Psoas muscle (tissue), 8 donors: ENCODE results near the gene CCDC157. TPM values are rescaled to one million over a fixed set of nuclear protein-coding genes. Genes with fewer than 3 reads are reported as not detected.
"Not testable (repeated sequence)": the region's sequence is repeated elsewhere in the genome, so short reads cannot be mapped to it uniquely, and the experiment has no call there.

Source experiments
- ATAC-seq, 4 donors: fragments of 200-7000 bp; cut with Tn5 transposase; one replicate each; pipeline ENCODE4 v1.9.1; 2020; ENCODE audit warnings: moderate library complexity in 3 of 4, mild to moderate bottlenecking in 2 of 4
- DNase-seq, 2 donors: peaks; one replicate each; pipeline ENCODE4 v3.0.0-alpha.2; 2020
- H3K27ac ChIP-seq: fragments of 200-600 bp; one replicate; pipeline ENCODE4 v1.8.0; 2022
- H3K27me3 ChIP-seq, 3 donors: fragments of 200-600 bp in 1 of 3; one replicate each; pipeline versions ENCODE4 v1.6.1 to v1.8.0; 2013 to 2022; ENCODE audit warnings: low read length in 2 of 3, mild to moderate bottlenecking in 2 of 3, moderate library complexity in 1 of 3; ENCODE audit not compliant: insufficient read depth in 3 of 3
- H3K36me3 ChIP-seq, 2 donors: fragments of 200-600 bp in 1 of 2; one replicate each; pipeline versions ENCODE4 v1.6.1 to v1.8.0; 2013 to 2022; ENCODE audit warnings: low read depth in 1 of 2, mild to moderate bottlenecking in 1 of 2, moderate library complexity in 1 of 2; ENCODE audit not compliant: insufficient read depth in 1 of 2
- H3K4me1 ChIP-seq: fragments of 200-600 bp; one replicate; pipeline ENCODE4 v1.8.0; 2022
- H3K4me3 ChIP-seq: fragments of 200-600 bp; one replicate; pipeline ENCODE4 v1.8.0; 2022; ENCODE audit warnings: mild to moderate bottlenecking
- H3K9me3 ChIP-seq: fragments of 200-600 bp; one replicate; pipeline ENCODE4 v1.8.0; 2022
- CTCF ChIP-seq: fragments of 200-600 bp; IDR thresholded peaks from one replicate; pipeline ENCODE4 v1.8.0; 2022; ENCODE audit warnings: antibody characterized with exemption
- WGBS, 3 donors: extraction: QIAGEN DNeasy Blood & Tissue Kit; methylation state at CpG; one replicate each; pipeline versions ENCODE4 v1.1.6 to v1.1.7; 2013; 5-methylcytosine and 5-hydroxymethylcytosine counted together
- intact Hi-C, 2 donors: fragments of 100-400 bp; cut with DNase I; formaldehyde crosslinking; loops; one replicate each; pipeline versions ENCODE4 v1.11.0 to v1.14.2; 2022
- polyA plus RNA-seq, 3 donors: library from polyadenylated mRNA; stranded (reverse); fragments of 200-250 nt; gene quantifications; one replicate each; pipeline ENCODE4 v1.2.3, GENCODE V29; 2013
- total RNA-seq, 4 donors: library from RNA; stranded (reverse); fragmentation: NEBNext Ultra II Directional in 2 of 4; extraction: Animal tissue kit (Norgen Biotek cat#: 25700) in 2 of 4; gene quantifications; one replicate each; pipeline versions ENCODE4 v1.2.1 to v1.2.4, GENCODE V29; 2021 to 2023
- donor health status: healthy with polysubstance abuse.
- donor health status: DM: no; HTN: no; CAD: no; lungs with moderate emphysema.
- donor health status: Bipolar disorder and iron deficiency.
- donor health status: healthy.
- donor health status: DM: yes; HTN: yes; CAD: no.
- donor health status: DM: no; HTN: no; CAD: no.
- donor health status: DM: no; HTN: no; CAD: no.
- donor health status: DM: yes; HTN: yes; CAD: no.

The CCDC157 gene
- total and polyA plus RNA-seq, 7 donors, result 0.17 to 2.6 (median 0.88) TPM

- Histone ChIP-seq H3K27me3 (no peaks in the 10 kb centered on the region), H3K4me1 (peaks cover 12% of the 10 kb centered on the region), H3K36me3 (peaks cover 15 to 83% of the 10 kb centered on the region in 2 donors), H3K4me3 (no peak overlapping the region), H3K27ac (no peak overlapping the region), H3K9me3 (no peaks in the 10 kb centered on the region)
- TF ChIP-seq CTCF, result no peak
- 91 to 93% (median 92%) methylated on average over 3 of the region's 3 CpGs for WGBS, 3 donors
- DNase-seq (no peak), ATAC-seq (no peak)
- intact Hi-C loops, result no loop called here
These were observed 23.1 kb upstream of the CCDC157 start for GRCh38 chr22:30333707-30334087.

- H3K36me3 ChIP-seq, result peaks cover 17 to 92% of the 10 kb centered on the region in 2 donors
- WGBS, 3 donors, result 99 to 100% (median 99%) methylated on average over 4 of the region's 4 CpGs
- intact Hi-C loops, result no loop called here
These were observed 22.2 kb upstream of the CCDC157 start for GRCh38 chr22:30334646-30335045.

GRCh38 chr22:30335236-30335635, 21.6 kb upstream of the CCDC157 start:
- no peak overlapping the region for H3K4me3 ChIP-seq
- no peak for TF ChIP-seq CTCF
- H3K9me3 ChIP-seq, result no peaks in the 10 kb centered on the region
- no peaks in the 10 kb centered on the region for H3K27me3 ChIP-seq
- H3K27ac ChIP-seq, result no peak overlapping the region
- DNase-seq, result no peak
- ATAC-seq, result no peak
- peaks cover 12% of the 10 kb centered on the region for H3K4me1 ChIP-seq
- WGBS, 3 donors, result 100% methylated on average over 1 of the region's 1 CpG
- peaks cover 21 to 98% of the 10 kb centered on the region in 2 donors for H3K36me3 ChIP-seq
- intact Hi-C loops, result no loop called here

More at GRCh38 chr22:30334646-30335045, 22.2 kb upstream of the CCDC157 start:
- no peak for TF ChIP-seq CTCF
- ATAC-seq (no peak), DNase-seq (no peak)
- peaks cover 12% of the 10 kb centered on the region for H3K4me1 ChIP-seq
- no peak overlapping the region for H3K27ac ChIP-seq
- H3K4me3 ChIP-seq, result no peak overlapping the region
- H3K27me3 ChIP-seq, result no peaks in the 10 kb centered on the region
- no peaks in the 10 kb centered on the region for H3K9me3 ChIP-seq

- no peak for TF ChIP-seq CTCF
- no peaks in the 10 kb centered on the region for H3K27me3 ChIP-seq
- peaks cover 28% of the 10 kb centered on the region for H3K4me1 ChIP-seq
- 35 to 62% (median 42%) methylated on average over 4 of the region's 4 CpGs for WGBS, 3 donors
- peak overlapping the region; percentile 50 for H3K27ac ChIP-seq
- peak; percentile 41 to 78 for DNase-seq
- H3K36me3 ChIP-seq, result peaks cover 28 to 98% of the 10 kb centered on the region in 2 donors
- no peaks in the 10 kb centered on the region for H3K9me3 ChIP-seq
- ATAC-seq, result peak; percentile 53 to 77 (median 75)
- intact Hi-C loops, result no loop called here
- no peak overlapping the region for H3K4me3 ChIP-seq
These were observed 19.9 kb upstream of the CCDC157 start for GRCh38 chr22:30336752-30337460.

- peaks cover 30% of the 10 kb centered on the region for H3K4me1 ChIP-seq
These were observed 19.4 kb upstream of the CCDC157 start for GRCh38 chr22:30337461-30337778.

GRCh38 chr22:30338341-30338740, 18.5 kb upstream of the CCDC157 start:
- intact Hi-C loops, H3K27me3 ChIP-seq, ATAC-seq, H3K9me3 ChIP-seq, DNase-seq, H3K27ac ChIP-seq, H3K4me3 ChIP-seq: not testable (repeated sequence)
- Histone ChIP-seq H3K36me3 (peaks cover 42 to 100% of the 10 kb centered on the region in 2 donors), H3K4me1 (peaks cover 30% of the 10 kb centered on the region)
- 59 to 76% (median 64%) methylated on average over 9 of the region's 9 CpGs for WGBS, 3 donors

More at GRCh38 chr22:30337461-30337778, 19.4 kb upstream of the CCDC157 start:
- Histone ChIP-seq H3K4me3 (no peak overlapping the region), H3K27me3 (no peaks in the 10 kb centered on the region), H3K36me3 (peaks cover 33 to 100% of the 10 kb centered on the region in 2 donors), H3K27ac (peak overlapping the region; percentile 50), H3K9me3 (no peaks in the 10 kb centered on the region)
- 32 to 52% (median 41%) methylated on average over 8 of the region's 8 CpGs for WGBS, 3 donors
- ATAC-seq (peak; percentile 28 to 37 (median 32)), DNase-seq (peak in 1 of 2 donors; percentile 44)
- intact Hi-C loops, result no loop called here
- TF ChIP-seq CTCF, result no peak
